ENCODE measurements around the gene MZT2A. TPM values are rescaled to one million over a fixed set of nuclear protein-coding genes. Genes with fewer than 3 reads are reported as not detected.
"Not testable (repeated sequence)": the region's sequence is repeated elsewhere in the genome, so short reads cannot be mapped to it uniquely, and the experiment has no call there.

Gene MZT2A
- total and polyA plus RNA-seq, 4 donors = 43.3 to 70.9 (median 52.3) TPM

DNA sequence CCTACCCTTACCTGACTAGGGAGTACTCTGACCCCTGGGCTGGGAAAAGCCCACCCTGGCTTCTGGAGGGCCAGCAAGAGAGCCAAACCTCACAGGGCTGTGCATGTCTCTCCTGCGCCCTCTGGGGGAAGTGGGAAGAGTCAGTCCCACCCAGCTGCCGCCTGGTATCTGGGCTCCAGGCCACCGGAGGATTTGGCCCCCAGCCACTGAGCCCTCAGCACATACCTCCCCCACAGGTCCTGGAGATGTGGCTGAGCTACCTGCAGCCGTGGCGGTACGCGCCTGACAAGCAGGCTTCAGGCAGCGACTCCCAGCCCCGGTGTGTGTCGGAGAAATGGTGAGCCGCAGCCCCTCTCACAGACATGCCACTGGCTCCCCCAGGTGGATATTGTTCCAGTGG is 24.4 kb upstream of the MZT2A start:
- peak in 1 of 2 donors; percentile 53 for DNase-seq
- H3K9me3 ChIP-seq (ENCODE audit: control insufficient read depth, low read length); intact Hi-C loops (cut with DNase I); H3K4me3 ChIP-seq (ENCODE audit: low read length in 2 of 2); H3K4me1 ChIP-seq (ENCODE audit: control insufficient read depth in 1 of 2, insufficient read depth in 2 of 2, low read length in 2 of 2); ATAC-seq (ENCODE audit: low FRiP score); H3K36me3 ChIP-seq (ENCODE audit: control insufficient read depth in 1 of 2, insufficient read depth in 2 of 2, low read length in 1 of 2); H3K27me3 ChIP-seq (ENCODE audit: control insufficient read depth in 1 of 2, insufficient read depth in 2 of 2, low read length in 1 of 2); H3K27ac ChIP-seq (ENCODE audit: low read depth in 1 of 2, low read length in 2 of 2): not testable (repeated sequence)
- 64 to 71% methylated on average over 11 of the region's 11 CpGs for WGBS, 2 donors

DNA sequence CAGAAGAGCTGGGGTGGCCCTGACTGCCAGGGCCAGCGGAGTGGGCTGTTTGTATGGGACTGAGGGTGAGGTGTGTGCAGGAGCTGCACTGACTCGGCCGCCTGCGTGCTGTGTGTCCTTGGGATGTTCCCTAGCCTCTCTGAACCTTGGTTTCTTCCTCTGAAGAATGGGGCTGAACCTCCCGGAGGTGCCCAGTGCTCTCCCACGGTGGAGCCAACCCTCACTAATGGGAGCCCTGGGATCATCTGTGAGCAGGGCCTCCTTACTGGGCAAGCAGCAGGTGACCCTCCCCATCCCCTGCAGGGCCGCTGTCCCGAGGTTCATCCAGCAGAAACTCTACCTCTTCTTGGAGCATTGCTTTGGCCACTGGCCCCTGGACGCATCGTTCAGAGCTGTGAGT is 23.8 kb upstream of the MZT2A start:
- Histone ChIP-seq H3K4me3 (ENCODE audit: low read length in 2 of 2) (no peak overlapping the region), H3K36me3 (ENCODE audit: control insufficient read depth in 1 of 2, insufficient read depth in 2 of 2, low read length in 1 of 2) (peaks cover 0 to 2% of the 10 kb centered on the region in 2 donors), H3K27me3 (ENCODE audit: control insufficient read depth in 1 of 2, insufficient read depth in 2 of 2, low read length in 1 of 2) (no peaks in the 10 kb centered on the region), H3K4me1 (ENCODE audit: control insufficient read depth in 1 of 2, insufficient read depth in 2 of 2, low read length in 2 of 2) (no peaks in the 10 kb centered on the region), H3K27ac (ENCODE audit: low read depth in 1 of 2, low read length in 2 of 2) (no peak overlapping the region), H3K9me3 (ENCODE audit: control insufficient read depth, low read length) (no peaks in the 10 kb centered on the region)
- intact Hi-C loops (cut with DNase I) = no loop called here
- ATAC-seq (ENCODE audit: low FRiP score) (no peak), DNase-seq (peak in 1 of 2 donors; percentile 59)
- 79 to 84% methylated on average over 10 of the region's 10 CpGs for WGBS, 2 donors

DNA sequence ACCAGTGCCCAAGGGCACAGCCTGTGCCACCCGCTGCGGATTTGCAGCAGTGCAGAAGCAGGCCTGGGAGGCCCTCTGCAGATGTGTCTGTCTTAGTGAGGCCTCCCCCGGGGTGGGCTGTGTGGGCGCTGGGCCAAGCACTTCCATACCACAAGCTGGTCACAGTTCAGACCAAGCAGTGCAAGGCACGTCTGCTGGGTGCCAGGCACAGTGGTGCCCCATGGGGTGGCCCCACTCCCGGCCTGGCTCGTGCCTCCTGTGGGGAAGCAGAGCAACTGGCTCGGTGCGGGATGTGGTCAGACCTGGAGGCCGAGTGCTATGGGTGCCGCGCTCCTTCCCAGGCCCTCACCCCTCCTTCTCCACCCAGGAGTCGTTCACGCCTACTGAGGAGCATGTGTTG is 23.0 kb upstream of the MZT2A start:
- peak in 1 of 2 donors; percentile 64 for DNase-seq
- ATAC-seq (ENCODE audit: low FRiP score); H3K9me3 ChIP-seq (ENCODE audit: control insufficient read depth, low read length); H3K4me1 ChIP-seq (ENCODE audit: control insufficient read depth in 1 of 2, insufficient read depth in 2 of 2, low read length in 2 of 2); H3K27me3 ChIP-seq (ENCODE audit: control insufficient read depth in 1 of 2, insufficient read depth in 2 of 2, low read length in 1 of 2); intact Hi-C loops (cut with DNase I); H3K27ac ChIP-seq (ENCODE audit: low read depth in 1 of 2, low read length in 2 of 2); H3K4me3 ChIP-seq (ENCODE audit: low read length in 2 of 2); H3K36me3 ChIP-seq (ENCODE audit: control insufficient read depth in 1 of 2, insufficient read depth in 2 of 2, low read length in 1 of 2): not testable (repeated sequence)
- WGBS, 2 donors = 81 to 85% methylated on average over 12 to 14 of the region's 14 CpGs

DNA sequence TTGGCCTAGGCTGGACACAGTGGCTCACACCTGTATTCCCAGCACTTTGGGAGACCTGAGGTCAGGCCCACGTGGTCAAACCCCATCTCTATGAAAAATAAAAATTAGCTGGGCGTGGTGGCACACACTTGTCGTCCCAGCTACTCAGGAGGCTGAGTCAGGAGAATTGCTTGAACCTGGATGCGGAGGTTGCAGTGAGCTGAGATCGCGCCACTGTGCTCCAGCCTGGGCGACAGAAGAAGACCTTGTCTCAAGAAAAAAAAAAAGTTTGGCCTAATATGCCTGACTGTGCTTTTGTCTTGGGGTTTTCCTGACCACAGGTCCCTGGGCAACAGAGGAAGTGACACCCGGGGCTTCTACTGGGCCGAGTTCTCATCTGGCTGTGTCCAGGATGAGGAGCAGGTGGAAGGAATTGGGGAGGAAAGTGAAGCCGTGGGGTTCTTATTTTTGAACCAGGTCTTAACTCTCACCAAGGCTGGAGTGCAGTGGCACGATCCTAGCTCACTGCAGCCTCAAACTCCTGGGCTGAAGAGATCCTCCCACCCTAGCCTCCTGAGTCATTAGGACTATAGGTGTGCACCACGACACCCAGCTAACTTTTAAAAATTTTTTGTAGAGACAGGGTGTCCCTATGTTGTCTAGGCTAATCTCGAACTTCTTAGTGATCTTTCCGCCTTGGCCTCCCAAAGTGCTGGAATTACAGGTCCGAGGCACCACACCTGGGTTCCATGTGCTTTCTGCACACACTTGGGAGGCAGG is 22.4 kb upstream of the MZT2A start:
- 79% methylated on average over 15 of the region's 15 CpGs for WGBS, 2 donors
- intact Hi-C loops (cut with DNase I); H3K36me3 ChIP-seq (ENCODE audit: control insufficient read depth in 1 of 2, insufficient read depth in 2 of 2, low read length in 1 of 2): not testable (repeated sequence)

DNA sequence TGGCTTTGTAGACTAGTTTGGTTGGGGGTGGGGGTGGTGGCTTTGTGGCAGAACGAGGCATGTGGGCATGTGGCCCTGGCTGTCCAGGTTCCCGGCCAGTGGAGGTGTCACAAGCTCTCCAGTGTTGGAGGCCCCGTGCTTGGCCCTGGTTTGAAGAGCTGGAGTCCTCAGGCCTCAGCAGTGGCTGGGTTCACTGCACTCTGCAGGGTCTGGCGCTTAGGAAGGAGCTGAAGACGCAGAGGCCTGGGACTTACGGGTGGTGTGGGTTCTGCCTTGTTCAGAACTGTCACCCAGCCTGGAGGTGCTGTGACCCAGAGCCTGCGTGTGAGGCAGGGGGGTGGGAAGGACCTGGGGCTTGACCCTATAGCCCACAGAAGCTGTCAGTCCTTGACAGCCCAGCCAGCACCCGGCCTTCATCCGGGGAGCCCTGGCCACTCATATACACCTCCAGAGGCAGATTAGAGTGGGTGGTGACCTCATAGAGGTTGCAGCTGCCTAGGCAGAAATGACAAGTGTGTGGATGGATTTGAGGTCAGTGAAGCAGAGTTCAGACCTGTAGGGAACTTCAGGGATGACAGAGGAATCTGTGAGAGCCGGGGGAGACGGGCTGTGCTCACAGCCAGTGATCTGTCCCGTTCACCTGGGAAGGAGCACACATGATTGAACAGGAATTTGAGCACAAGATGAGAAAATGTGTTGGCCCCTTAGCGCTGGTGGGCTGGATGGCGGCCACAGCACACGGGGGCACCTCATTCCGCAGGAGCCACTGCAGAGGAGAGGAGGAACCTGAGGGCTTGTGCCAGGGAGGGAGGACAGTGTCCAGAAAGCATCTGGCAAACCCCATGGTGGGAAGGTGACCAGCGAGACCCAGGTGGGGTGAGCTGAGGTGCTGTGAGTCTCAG is 20.0 kb upstream of the MZT2A start:
- 73 to 79% methylated on average over 14 to 16 of the region's 17 CpGs for WGBS, 2 donors
- H3K36me3 ChIP-seq (ENCODE audit: control insufficient read depth in 1 of 2, insufficient read depth in 2 of 2, low read length in 1 of 2); intact Hi-C loops (cut with DNase I); H3K4me3 ChIP-seq (ENCODE audit: low read length in 2 of 2); H3K9me3 ChIP-seq (ENCODE audit: control insufficient read depth, low read length); H3K27ac ChIP-seq (ENCODE audit: low read depth in 1 of 2, low read length in 2 of 2); H3K4me1 ChIP-seq (ENCODE audit: control insufficient read depth in 1 of 2, insufficient read depth in 2 of 2, low read length in 2 of 2); H3K27me3 ChIP-seq (ENCODE audit: control insufficient read depth in 1 of 2, insufficient read depth in 2 of 2, low read length in 1 of 2); ATAC-seq (ENCODE audit: low FRiP score): not testable (repeated sequence)
- peak in 1 of 2 donors; percentile 66 for DNase-seq

More for the DNA sequence above, 22.4 kb upstream of the MZT2A start:
- H3K4me3 ChIP-seq (ENCODE audit: low read length in 2 of 2); H3K27ac ChIP-seq (ENCODE audit: low read depth in 1 of 2, low read length in 2 of 2); ATAC-seq (ENCODE audit: low FRiP score); H3K9me3 ChIP-seq (ENCODE audit: control insufficient read depth, low read length); H3K4me1 ChIP-seq (ENCODE audit: control insufficient read depth in 1 of 2, insufficient read depth in 2 of 2, low read length in 2 of 2); H3K27me3 ChIP-seq (ENCODE audit: control insufficient read depth in 1 of 2, insufficient read depth in 2 of 2, low read length in 1 of 2): not testable (repeated sequence)
- DNase-seq = peak in 1 of 2 donors; percentile 34

DNA sequence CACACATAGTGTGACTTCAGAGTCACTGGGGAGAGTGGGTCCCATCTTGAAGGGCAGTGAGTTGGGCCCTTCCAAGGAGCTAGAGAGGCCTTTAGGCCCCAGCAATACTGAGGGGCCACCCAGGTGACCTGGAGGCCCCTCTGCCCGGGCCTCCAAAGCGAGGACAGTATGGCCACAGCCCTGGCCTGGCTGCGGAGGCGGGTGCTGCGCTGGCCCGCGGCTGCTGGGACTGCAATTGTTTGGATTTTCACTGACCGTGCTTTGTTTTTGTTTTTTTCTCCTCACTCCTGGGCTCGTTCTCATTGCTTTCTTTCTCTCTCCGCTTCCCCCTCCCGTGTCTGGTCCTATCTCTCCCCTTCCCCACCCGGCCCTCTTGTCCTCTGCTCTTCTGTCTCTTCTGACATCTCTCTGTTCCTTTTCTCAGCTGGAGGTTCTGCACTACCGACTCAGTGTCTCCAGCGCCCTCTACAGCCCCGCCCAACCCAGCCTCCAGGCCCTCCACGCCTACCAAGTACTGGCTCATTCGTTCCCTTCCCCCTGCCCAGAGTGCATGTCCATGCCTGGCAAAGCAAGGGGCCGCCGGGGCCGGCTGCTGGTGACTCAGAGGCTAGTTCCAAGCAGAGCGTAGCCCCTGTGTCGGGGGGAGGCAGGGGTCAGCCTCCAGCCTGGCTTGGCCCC is 19.2 kb upstream of the MZT2A start:
- H3K27me3 ChIP-seq (ENCODE audit: control insufficient read depth in 1 of 2, insufficient read depth in 2 of 2, low read length in 1 of 2); H3K4me1 ChIP-seq (ENCODE audit: control insufficient read depth in 1 of 2, insufficient read depth in 2 of 2, low read length in 2 of 2); H3K27ac ChIP-seq (ENCODE audit: low read depth in 1 of 2, low read length in 2 of 2); ATAC-seq (ENCODE audit: low FRiP score); intact Hi-C loops (cut with DNase I); DNase-seq; H3K4me3 ChIP-seq (ENCODE audit: low read length in 2 of 2); H3K9me3 ChIP-seq (ENCODE audit: control insufficient read depth, low read length); H3K36me3 ChIP-seq (ENCODE audit: control insufficient read depth in 1 of 2, insufficient read depth in 2 of 2, low read length in 1 of 2): not testable (repeated sequence)
- 66 to 76% methylated on average over 22 of the region's 22 CpGs for WGBS, 2 donors

DNA sequence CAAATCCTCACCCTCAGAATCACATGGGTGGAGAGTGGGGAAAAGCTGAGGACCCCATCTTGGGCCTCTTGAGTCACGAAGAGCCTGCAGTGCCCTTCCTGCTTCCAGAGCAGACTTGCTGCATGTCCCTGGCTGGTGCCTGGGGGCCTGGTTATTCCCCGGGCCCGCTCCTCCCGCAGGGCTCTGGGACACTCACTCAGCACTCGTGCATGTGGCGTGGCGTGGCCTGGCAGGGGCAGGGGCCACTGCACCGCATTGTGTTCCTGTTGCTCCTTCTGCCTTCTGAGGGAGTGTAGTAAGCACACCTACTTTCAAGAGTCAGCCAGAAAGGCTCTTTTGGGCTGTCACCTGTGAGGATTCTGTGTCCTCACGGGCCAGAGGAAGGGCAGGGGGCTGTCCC is 17.4 kb upstream of the MZT2A start:
- DNase-seq (no peak), ATAC-seq (ENCODE audit: low FRiP score) (no peak)
- Histone ChIP-seq H3K27me3 (ENCODE audit: control insufficient read depth in 1 of 2, insufficient read depth in 2 of 2, low read length in 1 of 2) (no peaks in the 10 kb centered on the region), H3K4me1 (ENCODE audit: control insufficient read depth in 1 of 2, insufficient read depth in 2 of 2, low read length in 2 of 2) (no peaks in the 10 kb centered on the region), H3K9me3 (ENCODE audit: control insufficient read depth, low read length) (no peaks in the 10 kb centered on the region), H3K27ac (ENCODE audit: low read depth in 1 of 2, low read length in 2 of 2) (no peak overlapping the region), H3K4me3 (ENCODE audit: low read length in 2 of 2) (no peak overlapping the region), H3K36me3 (ENCODE audit: control insufficient read depth in 1 of 2, insufficient read depth in 2 of 2, low read length in 1 of 2) (peaks cover 0 to 4% of the 10 kb centered on the region in 2 donors)
- intact Hi-C loops (cut with DNase I) = no loop called here
- 77 to 84% methylated on average over 9 of the region's 9 CpGs for WGBS, 2 donors

DNA sequence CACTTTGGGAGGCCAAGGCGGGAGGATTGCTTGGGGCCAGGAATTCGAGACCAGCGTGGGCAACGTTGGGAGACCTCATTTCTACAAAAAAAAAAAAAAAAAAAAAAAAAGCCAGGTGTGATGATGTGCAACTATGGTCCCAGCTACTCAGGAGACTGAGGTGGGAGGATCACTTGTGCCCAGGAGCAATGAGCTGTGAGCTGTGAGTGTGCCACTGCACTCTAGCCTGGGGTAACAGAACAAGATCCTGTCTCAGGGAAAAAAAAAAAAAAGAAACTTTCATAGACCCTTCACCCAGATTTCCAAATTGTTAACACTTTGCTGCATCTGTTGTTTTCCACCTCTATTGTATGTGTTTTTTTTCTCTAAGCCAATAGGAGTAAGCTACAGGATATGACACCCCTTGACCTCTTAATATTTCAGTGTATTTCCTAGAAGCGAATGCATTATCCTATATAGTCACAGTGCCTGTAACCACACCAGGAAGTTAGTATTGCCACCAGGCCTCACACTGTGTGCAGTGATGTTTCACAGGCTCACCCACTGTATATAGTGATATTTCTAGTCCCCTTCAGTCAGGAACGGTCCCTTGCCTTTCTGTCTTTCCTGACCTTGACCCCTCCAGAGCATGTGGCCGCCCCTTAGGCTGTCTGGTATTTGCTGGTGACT is 12.0 kb upstream of the MZT2A start:
- H3K9me3 ChIP-seq (ENCODE audit: control insufficient read depth, low read length); DNase-seq; H3K4me3 ChIP-seq (ENCODE audit: low read length in 2 of 2); ATAC-seq (ENCODE audit: low FRiP score); H3K27ac ChIP-seq (ENCODE audit: low read depth in 1 of 2, low read length in 2 of 2); H3K36me3 ChIP-seq (ENCODE audit: control insufficient read depth in 1 of 2, insufficient read depth in 2 of 2, low read length in 1 of 2); H3K27me3 ChIP-seq (ENCODE audit: control insufficient read depth in 1 of 2, insufficient read depth in 2 of 2, low read length in 1 of 2); intact Hi-C loops (cut with DNase I); H3K4me1 ChIP-seq (ENCODE audit: control insufficient read depth in 1 of 2, insufficient read depth in 2 of 2, low read length in 2 of 2): not testable (repeated sequence)
- WGBS, 2 donors = 88 to 90% methylated on average over 7 of the region's 7 CpGs

Data from aorta (tissue), 5 donors.